WI38 (cell line): Measurements from ENCODE around the gene CISD3.

Experiments
- H3K4me3 ChIP-seq: 2 replicates; pipeline ENCODE4 v1.5.1; 2011; ENCODE audit warnings: low read depth, mild to moderate bottlenecking, control low read depth, low read length
- CTCF ChIP-seq: IDR thresholded peaks from 2 replicates; pipeline ENCODE4 v1.5.1; 2012; ENCODE audit warnings: low read depth, mild to moderate bottlenecking, control low read depth, low read length

Gene CISD3

GRCh38 chr17:38766341-38766740 lies 36.2 kb downstream of the CISD3 start:
- TF ChIP-seq CTCF: no peak
- no peak overlapping the region for H3K4me3 ChIP-seq

GRCh38 chr17:38768417-38768816 lies 38.3 kb downstream of the CISD3 start:
- TF ChIP-seq CTCF: no peak
- no peak overlapping the region for H3K4me3 ChIP-seq

GRCh38 chr17:38773258-38773657 lies 43.1 kb downstream of the CISD3 start:
- TF ChIP-seq CTCF: no peak
- no peak overlapping the region for H3K4me3 ChIP-seq

GRCh38 chr17:38777641-38778250 lies 47.6 kb downstream of the CISD3 start:
- TF ChIP-seq CTCF: no peak
- no peak overlapping the region for H3K4me3 ChIP-seq

GRCh38 chr17:38779965-38780752 lies 50.0 kb downstream of the CISD3 start:
- H3K4me3 ChIP-seq: no peak overlapping the region
- TF ChIP-seq CTCF: no peak

GRCh38 chr17:38783227-38783626 lies 53.1 kb downstream of the CISD3 start:
- TF ChIP-seq CTCF: no peak
- H3K4me3 ChIP-seq: no peak overlapping the region
